ENCODE results near the gene UST.
A peak's percentile ranks its signal among the peaks of the same experiment; 100 is the strongest.
"Not testable (repeated sequence)": the region's sequence is repeated elsewhere in the genome, so short reads cannot be mapped to it uniquely, and the experiment has no call there.

The UST gene

DNA sequence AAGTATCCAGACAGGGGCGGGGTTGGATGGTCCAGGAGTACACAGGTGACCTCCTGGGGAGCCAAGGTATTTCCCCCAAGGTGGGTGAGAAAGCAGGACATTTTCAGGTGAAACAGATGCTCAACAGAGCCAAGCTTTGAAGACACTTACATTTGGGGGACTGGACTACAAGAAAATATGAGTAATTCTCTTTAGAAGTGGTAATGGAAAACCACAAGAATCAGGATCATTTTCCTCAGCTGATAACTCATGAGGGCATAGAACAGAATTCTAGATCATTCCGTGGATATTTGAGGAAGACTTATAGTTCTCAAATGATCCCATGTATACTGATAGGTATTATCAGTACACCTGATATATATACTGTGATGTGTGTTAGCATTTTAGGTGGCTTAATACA is 89.9 kb downstream of the UST start:
- no peak for DNase-seq (ENCODE audit: low read depth)

DNA sequence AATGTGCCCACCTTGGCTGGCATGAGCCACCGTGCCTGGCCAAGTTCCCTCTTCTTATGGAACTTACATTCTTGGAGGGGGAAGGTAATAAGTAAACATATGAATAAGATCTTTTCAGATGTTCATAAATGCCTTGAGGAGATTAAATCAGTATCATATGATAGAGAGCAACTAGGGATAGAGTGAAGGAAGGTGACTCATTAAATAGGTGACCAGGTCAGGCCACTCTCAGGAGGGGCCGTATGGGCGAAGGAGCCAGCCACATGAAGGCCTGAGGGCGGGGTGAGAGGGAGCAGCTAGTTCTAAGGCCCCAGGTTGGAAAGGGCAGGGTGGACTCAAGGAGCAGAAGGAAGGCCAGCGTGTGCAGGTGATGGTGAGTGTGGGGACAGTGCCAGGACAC is 91.1 kb downstream of the UST start:
- DNase-seq (ENCODE audit: low read depth), result no peak

DNA sequence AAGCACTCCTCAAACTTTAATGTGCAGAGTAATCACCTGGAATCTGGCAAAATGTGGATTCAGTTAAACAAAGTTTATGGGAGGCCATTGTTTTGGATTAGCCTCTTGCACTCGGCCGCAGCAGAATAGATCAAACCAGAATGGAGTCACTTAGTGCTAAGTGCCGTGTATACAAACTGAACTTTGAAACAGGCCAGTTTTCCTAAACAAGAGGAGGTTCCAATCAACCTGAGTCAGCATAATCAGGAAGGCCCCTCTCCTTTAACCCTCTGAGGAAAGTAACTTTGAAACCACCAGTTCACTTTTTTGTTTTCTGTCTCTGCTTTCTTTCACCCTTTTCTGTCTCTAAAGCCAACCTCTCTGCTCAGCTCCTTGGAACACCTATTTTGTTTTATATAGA is 92.2 kb downstream of the UST start:
- DNase-seq (ENCODE audit: low read depth), result no peak

DNA sequence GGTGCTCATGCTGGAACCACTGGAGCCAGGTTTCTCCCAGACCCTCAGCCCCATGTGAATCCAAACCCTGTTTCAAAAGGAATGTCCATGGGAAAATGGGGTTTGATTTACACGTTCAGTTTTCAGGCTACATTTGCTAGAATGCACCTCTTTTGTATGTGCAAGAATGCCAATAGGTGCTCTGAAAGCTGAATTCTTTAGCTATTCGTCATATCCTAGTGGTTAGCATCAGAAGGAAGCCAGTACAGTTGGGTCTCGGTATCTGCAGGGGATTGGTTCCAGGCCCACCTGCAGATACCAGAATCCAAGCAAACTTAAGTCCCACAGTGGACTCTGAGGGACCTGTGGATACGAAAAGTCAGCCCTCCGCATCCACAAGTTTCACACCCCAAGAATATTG is 93.4 kb downstream of the UST start:
- no peak for DNase-seq (ENCODE audit: low read depth)

DNA sequence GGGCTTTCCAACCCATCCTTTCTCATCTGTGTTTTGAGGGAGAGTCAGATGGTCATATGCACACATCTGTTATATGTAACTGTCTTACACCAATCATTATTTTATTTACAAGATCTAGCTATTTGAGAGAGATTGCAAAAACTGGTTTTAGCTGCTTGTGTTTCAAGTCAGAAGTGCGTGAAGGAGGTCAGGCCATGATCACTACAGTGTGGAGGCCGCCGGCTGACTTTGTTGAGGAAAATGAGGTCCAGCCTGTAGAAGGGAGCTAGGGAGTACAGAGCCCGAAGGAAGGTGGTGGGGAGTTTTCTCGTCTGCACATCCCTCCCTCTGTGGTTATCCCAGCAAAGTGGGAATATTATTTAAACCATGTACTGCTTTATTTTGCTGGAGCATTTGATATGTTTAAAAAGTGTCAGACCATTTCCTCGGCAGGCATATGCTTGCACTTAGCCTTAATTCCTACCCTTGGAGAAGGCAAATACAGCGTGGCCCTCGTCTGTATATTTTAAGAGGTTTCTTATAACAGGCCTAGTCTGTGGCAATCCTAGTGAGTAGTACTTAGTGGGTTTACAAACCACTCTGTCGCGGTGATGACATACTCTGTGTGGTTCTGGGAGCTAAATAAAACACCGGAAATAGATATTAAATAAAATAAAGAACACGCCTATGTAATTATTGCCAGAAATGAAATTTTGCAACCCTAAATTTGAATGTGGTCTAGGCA is 95.6 kb downstream of the UST start:
- no peak for DNase-seq (ENCODE audit: low read depth)

DNA sequence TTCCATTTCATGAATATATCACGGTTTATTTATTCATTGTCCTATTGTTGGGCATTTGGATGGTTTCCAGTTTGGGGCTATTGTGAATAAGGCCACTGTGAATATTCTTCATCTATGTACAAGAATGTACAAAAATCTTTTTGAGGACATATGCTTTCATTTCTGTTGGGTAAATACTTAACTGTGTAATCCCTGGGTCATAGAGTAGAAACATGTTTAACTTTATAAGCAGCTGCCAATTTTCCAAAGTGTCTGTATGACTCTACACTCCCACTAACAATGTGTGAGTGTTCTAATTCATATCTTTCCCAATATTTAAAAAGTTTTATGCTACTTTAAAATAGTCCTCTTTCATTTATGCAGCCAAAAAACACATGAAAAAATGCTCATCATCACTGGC is 98.6 kb downstream of the UST start:
- DNase-seq (ENCODE audit: low read depth), result no peak

DNA sequence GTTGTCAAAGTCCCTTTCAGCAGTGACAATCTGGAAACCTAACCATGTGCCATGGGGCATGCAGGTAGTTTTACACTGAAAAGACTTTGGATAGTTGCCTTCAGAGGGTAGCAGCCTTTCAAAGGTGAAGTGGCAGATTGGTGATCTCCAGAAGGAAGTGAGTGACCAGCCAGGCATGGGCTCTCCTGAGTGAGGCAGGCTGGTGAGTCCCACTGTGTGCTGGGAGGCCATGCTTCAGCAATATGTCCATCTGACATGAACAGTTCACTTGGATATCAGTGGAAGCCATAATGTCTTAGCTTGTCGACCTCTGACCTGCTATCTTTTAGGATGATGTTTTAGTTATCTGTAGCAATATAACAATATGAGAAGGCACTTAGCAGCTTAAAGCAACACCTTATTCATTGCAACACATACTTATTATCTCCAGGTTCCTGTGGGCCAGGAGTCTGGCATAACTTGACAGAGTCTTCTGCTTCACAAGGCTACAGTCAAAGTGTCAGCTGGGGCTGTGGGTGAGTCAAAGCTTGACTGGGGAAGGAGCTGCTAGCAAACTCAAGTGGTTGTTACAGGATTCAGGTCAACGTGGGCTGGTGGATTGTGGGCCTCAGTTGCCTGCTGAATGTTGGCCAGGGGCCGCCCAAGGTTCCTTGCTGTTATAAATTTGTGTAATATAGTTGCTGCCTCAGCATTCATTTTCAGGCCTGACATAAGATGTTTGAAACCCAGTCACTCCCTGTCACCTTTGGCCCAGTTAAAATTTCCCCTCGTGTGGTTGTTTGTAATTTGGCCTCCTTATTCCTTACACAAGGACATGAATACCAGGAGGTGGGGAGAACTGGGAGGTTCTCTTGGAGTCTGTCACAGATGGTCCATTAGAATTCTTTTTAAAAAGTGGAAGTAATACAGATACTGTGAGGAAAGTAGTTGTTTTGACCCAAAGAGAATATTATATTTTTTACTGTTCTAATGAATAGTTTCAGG is 100.2 kb downstream of the UST start:
- no peak for DNase-seq (ENCODE audit: low read depth)

DNA sequence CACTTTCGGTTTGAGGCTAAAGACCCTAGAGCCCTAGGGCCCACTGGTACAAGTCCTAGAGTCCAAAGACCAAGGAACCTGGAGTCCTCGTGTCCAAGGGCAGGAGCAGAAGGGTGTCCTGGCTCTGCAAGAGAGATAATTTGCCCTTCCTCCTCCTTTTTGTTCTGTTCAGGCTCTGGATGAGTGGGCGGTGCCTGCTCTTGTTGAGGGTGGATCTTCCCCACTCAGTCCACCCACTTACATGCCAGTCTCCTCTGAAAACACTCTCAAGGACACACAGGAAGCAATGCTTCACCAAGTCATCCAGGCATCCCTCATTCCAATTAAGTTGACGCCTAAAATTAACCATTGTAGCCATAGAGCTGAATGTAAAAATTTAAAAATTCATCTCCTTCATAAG is 102.1 kb downstream of the UST start:
- DNase-seq (ENCODE audit: low read depth), result no peak

DNA sequence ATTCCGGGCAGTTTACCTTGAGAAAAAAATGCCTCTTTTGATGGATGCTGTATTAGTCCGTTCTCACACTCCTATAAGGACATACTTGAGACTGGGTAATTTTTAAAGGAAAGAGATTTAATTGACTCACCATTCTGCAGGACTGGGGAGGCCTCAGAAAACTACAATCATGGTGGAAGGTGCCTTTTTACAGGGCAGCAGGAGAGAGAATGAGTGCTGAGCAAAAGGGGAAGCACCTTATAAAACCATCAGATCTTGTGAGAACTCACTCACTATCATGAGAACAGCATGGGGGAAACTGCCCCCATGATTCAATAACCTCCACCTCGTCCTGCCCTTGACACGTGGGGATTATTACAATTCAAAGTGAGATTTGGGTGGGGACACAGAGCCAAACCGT is 102.6 kb downstream of the UST start:
- not testable (repeated sequence) for DNase-seq (ENCODE audit: low read depth)

DNA sequence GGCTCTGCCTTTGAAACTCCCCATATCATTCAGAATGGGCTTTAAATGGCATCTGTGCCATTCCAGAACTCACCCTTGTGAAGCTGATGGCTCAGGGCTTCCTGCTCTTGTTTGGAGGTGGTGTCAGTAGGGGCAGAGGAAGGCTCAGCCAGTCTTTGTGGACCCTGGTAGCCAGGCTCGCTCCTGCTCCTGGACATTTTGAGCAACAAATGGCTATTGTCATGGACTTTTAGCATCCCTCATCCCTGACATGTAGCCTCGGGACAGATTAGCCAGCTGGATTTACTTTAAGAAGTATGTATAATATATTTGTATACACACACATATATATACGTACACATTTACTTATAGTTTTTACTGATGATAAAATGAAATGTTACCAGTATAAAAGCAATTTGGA is 104.1 kb downstream of the UST start:
- no peak for DNase-seq (ENCODE audit: low read depth)

DNA sequence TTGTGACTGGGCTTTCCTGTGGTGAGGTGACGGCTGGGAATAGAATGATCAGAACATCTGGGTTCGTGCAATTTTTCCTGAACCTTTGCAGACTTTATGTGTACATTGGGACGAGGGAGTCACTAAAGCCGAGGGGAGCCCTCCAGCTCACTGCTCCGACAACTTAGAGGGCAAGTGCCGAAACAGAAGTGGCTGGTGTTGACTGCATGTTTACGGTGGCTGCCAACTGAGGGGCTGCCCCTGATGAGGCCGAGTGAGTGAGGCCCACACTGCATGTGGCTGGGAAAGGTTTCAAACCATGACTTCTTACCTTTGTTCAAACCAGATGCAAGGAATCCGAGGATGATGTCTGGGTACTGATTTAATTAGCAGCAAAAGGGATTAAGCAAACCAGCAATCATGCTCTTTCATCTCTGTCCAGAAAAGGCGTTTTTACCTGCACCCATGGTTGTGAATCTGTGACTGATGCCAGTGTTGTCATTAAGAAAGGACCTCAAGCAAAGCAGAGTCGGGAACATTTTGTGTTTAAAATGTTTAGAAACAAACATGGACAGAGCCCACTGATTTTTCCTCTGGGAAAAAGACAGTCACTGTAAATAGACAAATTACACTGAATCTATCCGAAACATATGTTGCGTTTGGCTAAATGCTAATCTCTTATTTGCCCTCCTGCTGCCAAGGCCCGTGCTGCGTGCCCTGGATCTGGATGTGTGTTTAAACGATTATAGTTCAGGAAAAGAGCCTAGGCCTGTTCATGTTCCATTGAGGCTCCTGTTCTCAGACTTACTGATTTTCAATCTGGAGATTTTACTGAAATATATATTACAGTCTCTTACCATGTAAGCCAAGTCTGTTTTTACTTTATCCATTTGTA is 105.1 kb downstream of the UST start:
- no peak for DNase-seq (ENCODE audit: low read depth)

DNA sequence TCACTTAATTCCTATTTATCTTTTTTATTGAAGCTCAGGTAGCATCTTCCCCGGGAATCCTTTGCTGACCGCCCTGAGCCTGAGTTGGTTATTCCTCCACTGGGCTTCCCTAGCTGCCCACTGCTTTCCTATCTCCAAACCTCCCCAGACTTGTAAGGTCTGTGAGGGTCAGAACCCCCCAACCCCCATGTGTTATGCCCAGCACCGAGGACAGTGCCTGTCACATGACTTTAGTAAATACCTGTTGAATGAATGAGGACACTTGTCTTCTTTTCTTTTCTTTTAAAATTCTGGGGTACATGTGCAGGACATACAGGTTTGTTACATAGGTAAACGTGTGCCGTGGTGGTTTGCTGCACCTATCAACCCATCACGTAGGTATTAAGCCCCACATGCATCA is 105.9 kb downstream of the UST start:
- DNase-seq (ENCODE audit: low read depth), result no peak

DNA sequence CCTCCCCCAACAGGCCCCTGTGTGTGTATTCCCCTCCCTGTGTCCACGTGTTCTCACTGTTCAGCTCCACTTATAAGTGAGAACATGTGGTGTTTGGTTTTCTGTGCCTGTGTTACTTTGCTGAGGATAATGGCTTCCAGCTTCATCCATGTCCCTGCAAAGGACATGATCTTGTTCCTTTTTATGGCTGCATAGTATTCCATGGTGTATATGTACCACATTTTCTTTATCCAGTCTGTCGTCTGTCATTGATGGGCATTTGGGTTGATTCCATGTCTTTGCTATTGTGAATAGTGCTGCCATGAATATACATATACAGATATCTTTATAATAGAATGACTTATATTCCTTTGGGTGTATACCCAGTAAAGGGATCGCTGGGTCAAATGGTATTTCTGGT is 106.3 kb downstream of the UST start:
- DNase-seq (ENCODE audit: low read depth), result not testable (repeated sequence)

DNA sequence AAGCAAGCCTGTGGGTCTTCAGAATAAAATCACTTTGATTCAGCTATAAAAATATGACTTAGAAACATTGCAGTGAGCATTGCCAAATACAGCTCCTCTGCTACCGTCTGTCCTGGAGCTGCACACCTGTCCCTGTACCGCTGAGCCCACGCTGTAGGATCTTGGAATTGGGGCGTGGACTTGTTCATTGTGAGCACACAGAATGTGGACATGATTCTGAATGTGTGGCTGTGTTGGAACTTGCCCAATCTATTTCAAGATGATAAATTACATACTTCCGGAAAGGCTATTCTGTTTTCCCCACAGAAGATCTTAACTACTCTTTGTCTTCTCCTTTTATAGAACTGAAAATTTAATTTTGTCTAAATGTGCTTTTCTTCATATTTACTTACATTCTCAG is 107.3 kb downstream of the UST start:
- DNase-seq (ENCODE audit: low read depth), result no peak

DNA sequence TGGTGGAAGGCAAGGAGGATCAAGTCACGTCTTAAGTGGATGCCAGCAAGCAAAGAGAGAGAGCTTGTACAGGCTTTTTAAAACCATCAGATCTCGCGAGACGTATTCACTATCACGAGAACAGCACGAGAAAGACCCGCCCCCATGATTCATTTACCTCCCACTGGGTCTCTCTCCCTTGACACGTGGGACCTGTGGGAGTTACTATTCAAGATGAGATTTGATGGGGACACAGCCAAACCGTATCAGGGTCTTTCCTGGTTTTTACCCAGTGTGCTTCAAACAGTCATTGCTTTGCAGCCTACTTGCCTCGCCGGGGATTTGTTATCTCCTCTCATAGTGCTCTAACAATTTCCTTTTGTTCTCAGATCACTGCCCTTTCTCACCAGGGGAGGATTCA is 108.2 kb downstream of the UST start:
- no peak for DNase-seq (ENCODE audit: low read depth)

DNA sequence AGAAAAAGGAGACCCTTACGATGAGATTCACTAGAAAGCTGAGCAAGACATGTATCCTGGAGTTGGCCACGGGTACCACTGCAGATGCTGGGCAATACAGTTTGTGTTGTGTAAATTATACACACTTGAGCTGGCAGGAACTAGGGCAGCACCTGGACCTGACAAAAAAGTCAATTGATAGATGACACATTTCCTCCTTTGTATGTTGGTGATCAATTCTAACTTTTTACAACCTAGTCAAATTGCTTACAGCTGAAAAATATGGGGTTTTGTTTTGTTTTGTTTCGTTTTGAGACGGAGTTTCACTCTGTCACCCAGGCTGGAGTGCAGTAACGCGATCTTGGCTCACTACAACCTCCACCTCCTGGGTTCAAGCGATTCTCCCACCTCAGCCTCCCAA is 108.9 kb downstream of the UST start:
- DNase-seq (ENCODE audit: low read depth), result no peak

DNA sequence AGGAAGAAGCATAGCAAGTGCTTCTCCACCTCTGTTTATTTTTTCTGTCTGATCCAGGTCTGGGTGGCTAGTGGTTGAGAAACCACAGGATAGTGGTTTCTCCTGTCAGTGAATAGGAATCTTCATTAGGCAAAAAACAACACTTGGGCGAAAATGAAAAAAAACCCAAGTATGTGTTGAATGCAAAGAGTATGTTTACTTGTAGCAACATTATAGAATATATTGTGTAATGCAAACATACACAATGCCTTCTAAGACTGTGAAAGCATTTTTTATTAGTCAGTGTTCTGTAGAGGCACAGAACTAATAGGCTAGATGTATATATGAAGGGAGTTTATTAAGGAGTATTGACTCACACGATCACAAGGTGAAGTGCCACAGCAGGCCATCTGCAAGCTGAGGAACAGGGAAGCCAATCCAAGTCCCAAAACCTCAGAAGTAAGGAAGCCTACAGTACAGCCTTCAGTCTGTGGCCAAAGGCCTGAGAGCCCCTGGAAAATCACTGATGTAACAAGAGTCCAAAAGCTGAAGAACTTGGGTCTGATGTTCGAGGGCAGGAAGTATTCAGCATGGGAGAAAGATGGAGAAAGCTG is 111.1 kb downstream of the UST start:
- peak; percentile 87 for DNase-seq (ENCODE audit: low read depth)

DNA sequence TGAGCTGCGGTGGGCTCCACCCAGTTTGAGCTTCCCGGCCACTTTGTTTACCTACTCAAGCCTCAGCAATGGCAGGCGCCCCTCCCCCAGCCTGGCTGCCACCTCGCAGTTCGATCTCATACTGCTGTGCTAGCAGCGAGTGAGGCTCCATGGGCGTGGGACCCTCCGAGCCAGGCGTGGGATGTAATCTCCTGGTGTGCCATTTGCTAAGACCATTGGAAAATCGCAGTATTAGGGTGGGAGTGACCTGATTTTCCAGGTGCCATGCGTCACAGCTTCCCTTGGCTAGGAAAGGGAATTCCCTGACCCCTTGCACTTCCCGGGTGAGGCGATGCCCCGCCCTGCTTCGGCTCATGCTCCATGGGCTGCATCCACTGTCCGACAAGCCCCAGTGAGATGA is 117.3 kb downstream of the UST start:
- DNase-seq (ENCODE audit: low read depth), result not testable (repeated sequence)

DNA sequence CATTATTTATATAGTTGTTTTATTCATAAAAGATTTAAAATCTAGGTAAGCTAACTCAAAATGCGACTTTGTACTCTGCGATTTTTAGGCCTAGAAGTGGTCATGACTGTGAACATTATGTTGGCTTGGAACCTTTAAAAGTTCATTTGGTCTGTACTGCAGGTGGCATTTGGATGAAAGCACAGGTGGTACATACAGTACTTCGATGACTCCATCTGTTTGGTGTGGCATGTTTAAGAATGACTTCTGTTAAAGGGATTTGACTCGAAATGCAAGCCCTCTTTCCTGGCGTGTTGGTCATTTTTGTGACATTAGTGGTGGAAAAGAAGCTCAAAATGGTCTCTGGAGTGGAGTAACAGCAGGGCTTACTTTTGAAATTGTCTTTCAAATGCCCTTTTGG is 118.1 kb downstream of the UST start:
- no peak for DNase-seq (ENCODE audit: low read depth)

DNA sequence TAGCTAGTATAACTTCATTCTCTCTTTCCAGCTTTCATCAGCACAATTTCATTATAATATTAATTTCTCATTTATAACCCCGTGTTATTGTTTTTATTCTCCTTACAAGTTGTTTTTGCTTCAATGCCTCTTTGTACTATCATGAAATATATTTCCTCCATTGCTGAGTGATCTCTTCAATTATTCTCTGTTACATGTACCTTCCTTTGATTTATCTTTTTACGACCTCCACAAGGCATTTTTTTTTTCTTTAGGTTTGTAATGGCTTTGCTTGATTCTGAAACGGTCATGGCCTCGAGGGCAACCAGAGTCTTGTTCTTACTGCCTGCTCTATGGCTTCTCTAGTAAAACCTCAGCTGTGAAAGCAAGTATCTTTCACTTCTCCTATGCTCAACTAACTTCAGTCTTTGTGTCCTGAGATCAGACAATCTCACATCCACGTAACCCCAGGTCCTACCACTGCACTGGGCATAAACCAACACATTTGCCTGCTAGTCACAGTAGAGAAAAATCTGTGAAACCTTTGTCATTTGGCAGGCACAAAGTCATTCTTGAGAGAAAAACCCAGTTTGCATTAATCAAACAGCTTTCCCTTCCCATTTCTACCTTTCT is 119.9 kb downstream of the UST start:
- DNase-seq (ENCODE audit: low read depth), result no peak

DNA sequence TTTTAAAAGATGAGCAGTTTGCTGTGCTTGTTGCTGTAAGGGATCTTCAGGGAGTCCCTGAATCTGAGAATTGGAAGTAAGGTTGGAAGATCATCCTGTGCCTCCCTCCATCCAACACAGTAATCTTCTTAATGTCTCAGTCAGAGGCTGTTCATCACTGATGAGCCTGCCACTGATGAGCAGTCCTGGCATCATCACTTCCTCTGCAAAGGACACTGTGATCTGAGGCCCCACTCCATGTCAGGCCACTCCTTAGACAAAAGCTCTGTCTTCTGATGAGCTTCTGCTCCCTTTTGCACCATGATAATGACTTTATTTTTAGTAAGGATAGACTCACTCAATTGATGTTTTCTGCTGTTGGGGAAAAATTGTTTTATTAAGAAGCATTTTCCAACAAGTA is 121.0 kb downstream of the UST start:
- peak; percentile 65 for DNase-seq (ENCODE audit: low read depth)

DNA sequence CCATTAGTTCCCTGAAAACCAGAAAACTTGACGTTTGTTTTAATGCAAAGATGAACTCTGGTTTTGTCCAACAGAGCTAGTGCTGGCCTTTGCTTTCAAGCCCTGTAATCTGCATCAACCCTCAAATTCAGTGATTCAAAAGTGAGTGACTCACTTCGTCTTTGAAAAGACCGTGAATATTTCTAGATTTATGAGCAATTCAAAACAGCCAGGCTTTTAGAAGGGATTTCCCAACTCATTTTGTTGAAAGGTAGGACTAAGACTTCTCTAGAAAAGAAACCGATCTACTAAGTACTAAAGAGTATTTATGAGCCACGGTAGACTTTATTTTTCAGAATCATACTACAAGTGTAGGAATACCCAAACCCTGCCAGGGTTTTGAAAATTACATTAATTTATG is 121.5 kb downstream of the UST start:
- peak; percentile 77 for DNase-seq (ENCODE audit: low read depth)

Measured in EH (cell line).